DOHH2 (cell line): ENCODE data around the gene ALOX5AP.

Experiments used
- EZH2phosphoT487 ChIP-seq: fragments of 200-600 bp; sonication (generic); IDR thresholded peaks from 2 replicates; pipeline ENCODE4 v1.6.1; 2017; ENCODE audit warnings: borderline replicate concordance, mild to moderate bottlenecking, antibody characterized with exemption, low read length, moderate library complexity, mixed read lengths
- TF ChIP-seq, protein P1 (sequence below): fragments of 200-600 bp; sonication (generic); IDR thresholded peaks from one replicate; pipeline ENCODE4 v1.5.1; 2014; ENCODE audit warnings: antibody characterized with exemption, mild to moderate bottlenecking, low read depth, low read length; ENCODE audit not compliant: poor library complexity, severe bottlenecking

DNA sequence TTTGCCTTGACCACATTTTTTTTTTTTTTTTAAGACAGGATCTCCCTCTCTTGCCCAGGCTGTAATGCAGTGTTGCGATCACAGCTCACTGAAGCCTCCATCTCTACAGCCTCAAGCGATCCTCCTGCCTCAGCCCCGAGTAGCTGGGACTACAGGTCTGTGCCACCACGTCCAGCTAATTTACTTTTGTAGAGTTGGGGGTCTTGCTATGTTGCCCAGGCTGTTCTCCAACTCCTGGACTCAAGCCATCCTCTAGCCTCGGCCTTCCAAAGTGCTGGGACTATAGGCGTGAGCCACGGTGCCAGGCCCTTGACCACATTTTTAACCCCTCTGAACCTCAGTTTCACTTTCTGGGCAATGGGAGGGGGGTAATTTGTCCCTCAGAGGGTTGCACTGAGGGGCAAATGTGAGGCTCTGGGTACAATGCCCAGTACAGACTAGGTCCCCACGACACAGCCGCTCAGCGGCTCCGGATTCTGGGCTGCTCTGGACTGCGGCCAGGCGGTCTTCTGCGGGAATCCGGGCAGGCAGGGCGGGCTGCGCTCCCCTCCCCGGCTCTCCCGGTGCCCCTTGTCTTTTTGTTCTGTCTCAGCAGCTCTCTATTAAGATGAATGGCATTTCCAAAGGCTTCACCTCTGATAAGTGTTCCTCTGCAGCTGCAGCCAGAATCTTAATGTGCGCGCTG lies 3.8 kb upstream of the ALOX5AP start:
- TF ChIP-seq, protein P1, sequence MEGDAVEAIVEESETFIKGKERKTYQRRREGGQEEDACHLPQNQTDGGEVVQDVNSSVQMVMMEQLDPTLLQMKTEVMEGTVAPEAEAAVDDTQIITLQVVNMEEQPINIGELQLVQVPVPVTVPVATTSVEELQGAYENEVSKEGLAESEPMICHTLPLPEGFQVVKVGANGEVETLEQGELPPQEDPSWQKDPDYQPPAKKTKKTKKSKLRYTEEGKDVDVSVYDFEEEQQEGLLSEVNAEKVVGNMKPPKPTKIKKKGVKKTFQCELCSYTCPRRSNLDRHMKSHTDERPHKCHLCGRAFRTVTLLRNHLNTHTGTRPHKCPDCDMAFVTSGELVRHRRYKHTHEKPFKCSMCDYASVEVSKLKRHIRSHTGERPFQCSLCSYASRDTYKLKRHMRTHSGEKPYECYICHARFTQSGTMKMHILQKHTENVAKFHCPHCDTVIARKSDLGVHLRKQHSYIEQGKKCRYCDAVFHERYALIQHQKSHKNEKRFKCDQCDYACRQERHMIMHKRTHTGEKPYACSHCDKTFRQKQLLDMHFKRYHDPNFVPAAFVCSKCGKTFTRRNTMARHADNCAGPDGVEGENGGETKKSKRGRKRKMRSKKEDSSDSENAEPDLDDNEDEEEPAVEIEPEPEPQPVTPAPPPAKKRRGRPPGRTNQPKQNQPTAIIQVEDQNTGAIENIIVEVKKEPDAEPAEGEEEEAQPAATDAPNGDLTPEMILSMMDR, result no peak
- no peak for TF ChIP-seq EZH2phosphoT487
